K562 (cell line): ENCODE data around the gene ATRNL1. TPM values are rescaled to one million over a fixed set of nuclear protein-coding genes. Genes with fewer than 3 reads are reported as not detected.

Experiments used
- ATAC-seq: fragments of 200-7000 bp; cut with Tn5 transposase; 3 replicates; pipeline ENCODE4 v1.9.1; 2020; ENCODE audit warnings: moderate library complexity
- BruUV-seq: library from RNA; stranded (reverse); fragments of 400-500 nt; replicated peaks from 2 replicates; lab custom pipeline; 2021; lab: Mats Ljungman, UMichigan
- CTCF ChIA-PET: fragments of 300-600 bp; formaldehyde crosslinking; extraction: SDS; loops from one replicate; lab custom pipeline; 2021; ENCODE audit warnings: low intra/inter-chr PET ratio; lab: Yijun Ruan, JAX
- POLR2A ChIA-PET: fragments of 300-600, 350-650 bp; sonication (Branson Sonifier 250); formaldehyde crosslinking; extraction: SDS; loops from one replicate; lab custom pipeline; 2021; ENCODE audit warnings: antibody characterized with exemption, inconsistent platforms; lab: Yijun Ruan, JAX
- DNase-seq, 4 experiments: peaks; one replicate each; pipeline versions ENCODE4 v3.0.0 to v3.0.0-alpha.2; 2011 to 2018; ENCODE audit warnings: low spot score in 3 of 4, mixed read lengths in 3 of 4; ENCODE audit errors: extremely low read depth in 1 of 4
- FAIRE-seq: peaks from 2 replicates; lab custom pipeline; 2011; peaks lifted over from hg19 to GRCh38; lab: Jason Lieb, UNC
- H2AFZ ChIP-seq: 2 replicates; pipeline ENCODE4 v1.6.0; 2011; ENCODE audit warnings: low read depth, low read length, control low read depth, inconsistent platforms
- H3K27ac ChIP-seq: fragments of 200-600 bp; 3 replicates; pipeline ENCODE4 v1.8.0; 2011; ENCODE audit warnings: low read depth, mild to moderate bottlenecking, control low read depth, inconsistent platforms, low read length, moderate library complexity, mixed read lengths; ENCODE audit errors: extremely low read depth
- H3K27me3 ChIP-seq, 2 experiments: fragments of 300-600 bp in 1 of 2; 2 replicates in 1 of 2; 3 replicates in 1 of 2; pipeline versions ENCODE4 v1.6.0 to v1.8.0; 2011; ENCODE audit warnings: inconsistent platforms in 2 of 2, low read length in 2 of 2, mild to moderate bottlenecking in 1 of 2, mixed read lengths in 1 of 2, moderate library complexity in 1 of 2; ENCODE audit not compliant: control insufficient read depth in 2 of 2, insufficient read depth in 2 of 2
- H3K36me3 ChIP-seq: fragments of 300-600 bp; 3 replicates; pipeline ENCODE4 v1.8.0; 2011; ENCODE audit warnings: mild to moderate bottlenecking, low read length, inconsistent platforms; ENCODE audit not compliant: control insufficient read depth, insufficient read depth
- H3K4me1 ChIP-seq, 2 experiments: fragments of 200-600 bp in 1 of 2; replicated peaks in 1 of 2; 2 replicates in 1 of 2; 3 replicates in 1 of 2; pipeline versions ENCODE4 v1.5.1 to v1.8.0; 2011; ENCODE audit warnings: inconsistent platforms in 2 of 2, low read length in 2 of 2, mild to moderate bottlenecking in 1 of 2, mixed read lengths in 1 of 2, moderate library complexity in 1 of 2; ENCODE audit not compliant: control insufficient read depth in 2 of 2, insufficient read depth in 2 of 2
- H3K4me2 ChIP-seq: 2 replicates; pipeline ENCODE4 v1.6.1; 2011; ENCODE audit warnings: low read length, control low read depth, inconsistent platforms, mixed read lengths; ENCODE audit not compliant: insufficient read depth
- H3K4me3 ChIP-seq: fragments of 200-600 bp; sonication (generic), shearing (Covaris generic); 2 replicates; pipeline ENCODE4 v1.5.1; 2016; ENCODE audit warnings: control low read depth, inconsistent platforms
- H3K79me2 ChIP-seq: fragments of 200-600 bp; 3 replicates; pipeline ENCODE4 v1.8.0; 2011; ENCODE audit warnings: low read length, inconsistent platforms; ENCODE audit not compliant: control insufficient read depth, insufficient read depth
- H3K9ac ChIP-seq, 2 experiments: 2 replicates each; pipeline versions ENCODE4 v1.6.0 to v1.6.1; 2011; ENCODE audit warnings: low read depth in 2 of 2, low read length in 2 of 2, control low read depth in 1 of 2, inconsistent platforms in 1 of 2, mild to moderate bottlenecking in 1 of 2, mixed read lengths in 1 of 2; ENCODE audit not compliant: insufficient read depth in 1 of 2
- H3K9me1 ChIP-seq: one replicate; pipeline ENCODE4 v1.6.0; 2011; ENCODE audit warnings: inconsistent platforms, mild to moderate bottlenecking, low read length, moderate library complexity; ENCODE audit not compliant: control insufficient read depth, insufficient read depth
- H3K9me3 ChIP-seq: replicated peaks from 2 replicates; pipeline ENCODE4 v1.5.1; 2011; ENCODE audit warnings: low read depth, low read length, inconsistent platforms; ENCODE audit not compliant: control insufficient read depth, insufficient read depth
- H4K20me1 ChIP-seq: replicated peaks from 2 replicates; pipeline ENCODE4 v1.6.1; 2011; ENCODE audit warnings: low read length, inconsistent platforms, mixed read lengths; ENCODE audit not compliant: control insufficient read depth, insufficient read depth
- ETS1 ChIP-seq: conservative IDR thresholded peaks from 2 replicates; pipeline ENCODE4 v1.6.1; 2011; ENCODE audit warnings: low read depth, mild to moderate bottlenecking, low read length; ENCODE audit not compliant: control insufficient read depth
- HSF4 ChIP-seq: fragments of 250-450 bp; sonication (Bioruptor Pico); IDR thresholded peaks from 2 replicates; pipeline ENCODE4 v2.1.2; 2022; ENCODE audit warnings: mild to moderate bottlenecking, moderate library complexity, borderline replicate concordance
- KLF13 ChIP-seq: fragments of 450-650 bp; IDR thresholded peaks from 2 replicates; pipeline ENCODE4 v1.6.1; 2016; ENCODE audit warnings: missing genetic modification characterization, low read depth, mild to moderate bottlenecking, missing compliant biosample characterization, moderate library complexity, borderline replicate concordance
- NFYB ChIP-seq: IDR thresholded peaks from 2 replicates; pipeline ENCODE4 v1.6.1; 2011; ENCODE audit warnings: mild to moderate bottlenecking, moderate library complexity; ENCODE audit not compliant: insufficient read length; ENCODE audit errors: extremely low read depth
- PYGO2 ChIP-seq: fragments of 450-650 bp; IDR thresholded peaks from 2 replicates; pipeline ENCODE4 v1.6.1; 2016; ENCODE audit warnings: mild to moderate bottlenecking, missing genetic modification characterization, moderate library complexity, missing compliant biosample characterization
- SAP30 ChIP-seq: fragments of 200-600 bp; sonication (generic); IDR thresholded peaks from 2 replicates; pipeline ENCODE4 v1.6.1; 2012; ENCODE audit warnings: borderline replicate concordance, low read depth, mild to moderate bottlenecking, moderate library complexity, low read length, control low read depth, inconsistent platforms; ENCODE audit not compliant: insufficient read depth, poor library complexity, severe bottlenecking
- TAF7 ChIP-seq: fragments of 450-650 bp; IDR thresholded peaks from 2 replicates; pipeline ENCODE4 v1.6.1; 2016; ENCODE audit warnings: missing genetic modification characterization, missing compliant biosample characterization
- WGBS: fragments of 100-300 bp; shearing (Covaris generic); methylation state at CpG from one replicate; pipeline ENCODE4 v1.1.6; 2016; ENCODE audit warnings: low coverage, mixed read lengths; ENCODE audit not compliant: insufficient coverage; ENCODE audit errors: missing lambda C conversion rate; 5-methylcytosine and 5-hydroxymethylcytosine counted together
- in situ Hi-C: fragments of 300-500 bp; cut with MboI; formaldehyde crosslinking; loops from 4 replicates; pipeline ENCODE4 v1.15.0; 2018; ENCODE audit warnings: inconsistent platforms, mixed read lengths
- intact Hi-C: fragments of 100-400 bp; cut with micrococcal nuclease; formaldehyde crosslinking; loops from 2 replicates; pipeline ENCODE4 v1.14.2; 2022
- polyA plus RNA-seq, 8 experiments: library from polyadenylated mRNA; depleted of rRNA in 4 of 8; stranded (reverse) in 5 of 8; unstranded in 3 of 8; fragments of >200 nt; fragmentation: Nextera tagmentation in 2 of 8; fragmentation: Illumina TruSeq in 1 of 8; extraction: Ambion mirVana in 2 of 8; extraction: Trizol in 1 of 8; gene quantifications; 2 replicates each; pipeline versions ENCODE4 v1.2.1 to v1.2.3, GENCODE V29; 2011 to 2014; ENCODE audit warnings: inconsistent platforms in 1 of 8, missing spikeins in 1 of 8
- total RNA-seq, 7 experiments: library from RNA; depleted of rRNA in 6 of 7; stranded (reverse); fragments of >200 nt in 6 of 7; fragmentation: Illumina TruSeq in 2 of 7; extraction: Trizol in 2 of 7; gene quantifications; 2 replicates each; pipeline versions ENCODE4 v1.2.1 to v1.2.3, GENCODE V29; 2011 to 2021; ENCODE audit warnings: low replicate concordance in 1 of 7
- TF ChIP-seq, protein P1 (sequence below): IDR thresholded peaks from 2 replicates; pipeline ENCODE4 v1.6.1; 2016; ENCODE audit warnings: missing genetic modification characterization, missing compliant biosample characterization
- TF ChIP-seq, protein P2 (sequence below): sonication (generic); formaldehyde crosslinking; IDR thresholded peaks from 2 replicates; pipeline ENCODE4 v1.8.0; 2023; ENCODE audit warnings: missing genetic modification reagents, mild to moderate bottlenecking, borderline replicate concordance

ATRNL1 gene
- total and polyA plus RNA-seq, 9 of the 15 experiments (the other 6 are each of a cell fraction or from before 2014, with no cell fraction given): 0.18 TPM; not detected in 8

- TF ChIP-seq, protein P1, sequence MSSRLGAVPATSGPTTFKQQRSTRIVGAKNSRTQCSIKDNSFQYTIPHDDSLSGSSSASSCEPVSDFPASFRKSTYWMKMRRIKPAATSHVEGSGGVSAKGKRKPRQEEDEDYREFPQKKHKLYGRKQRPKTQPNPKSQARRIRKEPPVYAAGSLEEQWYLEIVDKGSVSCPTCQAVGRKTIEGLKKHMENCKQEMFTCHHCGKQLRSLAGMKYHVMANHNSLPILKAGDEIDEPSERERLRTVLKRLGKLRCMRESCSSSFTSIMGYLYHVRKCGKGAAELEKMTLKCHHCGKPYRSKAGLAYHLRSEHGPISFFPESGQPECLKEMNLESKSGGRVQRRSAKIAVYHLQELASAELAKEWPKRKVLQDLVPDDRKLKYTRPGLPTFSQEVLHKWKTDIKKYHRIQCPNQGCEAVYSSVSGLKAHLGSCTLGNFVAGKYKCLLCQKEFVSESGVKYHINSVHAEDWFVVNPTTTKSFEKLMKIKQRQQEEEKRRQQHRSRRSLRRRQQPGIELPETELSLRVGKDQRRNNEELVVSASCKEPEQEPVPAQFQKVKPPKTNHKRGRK (tag): no peak
Measured at GRCh38 chr10:115665549-115665948, 572.4 kb downstream of the ATRNL1 start (continued).

DNA sequence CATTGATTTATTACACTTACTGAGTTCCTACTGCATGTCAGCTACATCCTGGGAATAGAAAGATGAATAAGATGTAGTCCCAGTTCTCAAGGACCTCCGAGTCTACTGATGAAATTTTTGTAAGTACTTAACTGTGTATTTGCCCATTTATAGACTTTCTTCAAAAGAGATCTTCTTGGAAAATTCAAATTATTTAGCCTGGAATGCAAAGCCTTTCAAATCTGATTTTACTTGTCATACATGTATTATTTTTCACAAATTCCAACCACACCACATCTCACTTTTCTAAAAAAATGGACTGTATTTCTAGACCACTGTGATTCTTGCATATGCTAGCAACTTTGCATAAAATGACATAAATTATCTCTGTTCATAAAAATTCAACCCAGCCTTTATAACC, 581.3 kb downstream of the ATRNL1 start:
- Histone ChIP-seq H3K4me1 (no peaks in the 10 kb centered on the region), H3K79me2 (no peaks in the 10 kb centered on the region), H2AFZ (no peak overlapping the region), H3K36me3 (no peaks in the 10 kb centered on the region), H4K20me1 (no peaks in the 10 kb centered on the region), H3K27ac (no peak overlapping the region), H3K4me2 (no peak overlapping the region), H3K9ac (no peak overlapping the region), H3K27me3 (no peaks in the 10 kb centered on the region), H3K9me1 (no peaks in the 10 kb centered on the region), H3K9me3 (no peaks in the 10 kb centered on the region), H3K4me3 (no peak overlapping the region)
- no TSS peak for BruUV-seq
- TF ChIP-seq TAF7 (tag) (no peak), NFYB (no peak), HSF4 (CRISPR knock-in tag) (no peak), SAP30 (no peak), ETS1 (no peak), PYGO2 (tag) (no peak), KLF13 (tag) (no peak)
- TF ChIP-seq, protein P2, sequence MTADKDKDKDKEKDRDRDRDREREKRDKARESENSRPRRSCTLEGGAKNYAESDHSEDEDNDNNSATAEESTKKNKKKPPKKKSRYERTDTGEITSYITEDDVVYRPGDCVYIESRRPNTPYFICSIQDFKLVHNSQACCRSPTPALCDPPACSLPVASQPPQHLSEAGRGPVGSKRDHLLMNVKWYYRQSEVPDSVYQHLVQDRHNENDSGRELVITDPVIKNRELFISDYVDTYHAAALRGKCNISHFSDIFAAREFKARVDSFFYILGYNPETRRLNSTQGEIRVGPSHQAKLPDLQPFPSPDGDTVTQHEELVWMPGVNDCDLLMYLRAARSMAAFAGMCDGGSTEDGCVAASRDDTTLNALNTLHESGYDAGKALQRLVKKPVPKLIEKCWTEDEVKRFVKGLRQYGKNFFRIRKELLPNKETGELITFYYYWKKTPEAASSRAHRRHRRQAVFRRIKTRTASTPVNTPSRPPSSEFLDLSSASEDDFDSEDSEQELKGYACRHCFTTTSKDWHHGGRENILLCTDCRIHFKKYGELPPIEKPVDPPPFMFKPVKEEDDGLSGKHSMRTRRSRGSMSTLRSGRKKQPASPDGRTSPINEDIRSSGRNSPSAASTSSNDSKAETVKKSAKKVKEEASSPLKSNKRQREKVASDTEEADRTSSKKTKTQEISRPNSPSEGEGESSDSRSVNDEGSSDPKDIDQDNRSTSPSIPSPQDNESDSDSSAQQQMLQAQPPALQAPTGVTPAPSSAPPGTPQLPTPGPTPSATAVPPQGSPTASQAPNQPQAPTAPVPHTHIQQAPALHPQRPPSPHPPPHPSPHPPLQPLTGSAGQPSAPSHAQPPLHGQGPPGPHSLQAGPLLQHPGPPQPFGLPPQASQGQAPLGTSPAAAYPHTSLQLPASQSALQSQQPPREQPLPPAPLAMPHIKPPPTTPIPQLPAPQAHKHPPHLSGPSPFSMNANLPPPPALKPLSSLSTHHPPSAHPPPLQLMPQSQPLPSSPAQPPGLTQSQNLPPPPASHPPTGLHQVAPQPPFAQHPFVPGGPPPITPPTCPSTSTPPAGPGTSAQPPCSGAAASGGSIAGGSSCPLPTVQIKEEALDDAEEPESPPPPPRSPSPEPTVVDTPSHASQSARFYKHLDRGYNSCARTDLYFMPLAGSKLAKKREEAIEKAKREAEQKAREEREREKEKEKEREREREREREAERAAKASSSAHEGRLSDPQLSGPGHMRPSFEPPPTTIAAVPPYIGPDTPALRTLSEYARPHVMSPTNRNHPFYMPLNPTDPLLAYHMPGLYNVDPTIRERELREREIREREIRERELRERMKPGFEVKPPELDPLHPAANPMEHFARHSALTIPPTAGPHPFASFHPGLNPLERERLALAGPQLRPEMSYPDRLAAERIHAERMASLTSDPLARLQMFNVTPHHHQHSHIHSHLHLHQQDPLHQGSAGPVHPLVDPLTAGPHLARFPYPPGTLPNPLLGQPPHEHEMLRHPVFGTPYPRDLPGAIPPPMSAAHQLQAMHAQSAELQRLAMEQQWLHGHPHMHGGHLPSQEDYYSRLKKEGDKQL (CRISPR knock-in tag): no peak
- DNase-seq (no peak), ATAC-seq (no peak), FAIRE-seq (no peak)
- ChIA-PET CTCF (no interaction called here), POLR2A (no interaction called here)
- intact Hi-C loops (no loop called here), in situ Hi-C loops (no loop called here)
- 0% methylated on average over 1 of the region's 1 CpG for WGBS
